ENCODE measurements around the gene CDHR2.

DNA sequence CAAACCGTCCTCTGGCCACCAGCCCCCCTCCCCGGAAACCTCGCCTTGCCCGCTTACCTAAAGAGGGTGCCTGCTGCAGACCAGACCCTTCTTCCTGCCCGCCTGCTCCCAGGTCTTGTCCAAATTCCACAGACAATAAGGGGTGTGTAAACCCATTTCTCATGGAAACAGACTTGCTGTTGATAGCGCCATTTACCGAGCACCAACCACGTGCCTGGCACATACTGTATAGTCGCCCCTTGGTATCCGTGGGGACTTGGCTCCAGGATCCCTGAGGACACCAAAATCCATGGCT lies 25.1 kb downstream of the CDHR2 start:
- TF ChIP-seq, protein P1, sequence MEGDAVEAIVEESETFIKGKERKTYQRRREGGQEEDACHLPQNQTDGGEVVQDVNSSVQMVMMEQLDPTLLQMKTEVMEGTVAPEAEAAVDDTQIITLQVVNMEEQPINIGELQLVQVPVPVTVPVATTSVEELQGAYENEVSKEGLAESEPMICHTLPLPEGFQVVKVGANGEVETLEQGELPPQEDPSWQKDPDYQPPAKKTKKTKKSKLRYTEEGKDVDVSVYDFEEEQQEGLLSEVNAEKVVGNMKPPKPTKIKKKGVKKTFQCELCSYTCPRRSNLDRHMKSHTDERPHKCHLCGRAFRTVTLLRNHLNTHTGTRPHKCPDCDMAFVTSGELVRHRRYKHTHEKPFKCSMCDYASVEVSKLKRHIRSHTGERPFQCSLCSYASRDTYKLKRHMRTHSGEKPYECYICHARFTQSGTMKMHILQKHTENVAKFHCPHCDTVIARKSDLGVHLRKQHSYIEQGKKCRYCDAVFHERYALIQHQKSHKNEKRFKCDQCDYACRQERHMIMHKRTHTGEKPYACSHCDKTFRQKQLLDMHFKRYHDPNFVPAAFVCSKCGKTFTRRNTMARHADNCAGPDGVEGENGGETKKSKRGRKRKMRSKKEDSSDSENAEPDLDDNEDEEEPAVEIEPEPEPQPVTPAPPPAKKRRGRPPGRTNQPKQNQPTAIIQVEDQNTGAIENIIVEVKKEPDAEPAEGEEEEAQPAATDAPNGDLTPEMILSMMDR (IDR thresholded peaks at IDR 0.05), result no peak
- TF ChIP-seq POLR2A (IDR thresholded peaks at IDR 0.05) (no peak), EP300 (IDR thresholded peaks at IDR 0.05) (no peak), POLR2AphosphoS5 (IDR thresholded peaks at IDR 0.05) (no peak)
